Fibroblast of lung (primary cell): ENCODE data around the gene TTC22. TPM values are rescaled to one million over a fixed set of nuclear protein-coding genes. Genes with fewer than 3 reads are reported as not detected.

Source experiments
- DNase-seq, 2 donors: peaks; one replicate each; pipeline versions ENCODE4 v3.0.0 to v3.0.0-alpha.2; 2010; ENCODE audit warnings: low read depth in 2 of 2
- H2AFZ ChIP-seq: 2 replicates; pipeline ENCODE4 v1.5.1; 2012; ENCODE audit warnings: low read length, control low read depth, inconsistent platforms
- H3K27ac ChIP-seq: 2 replicates; pipeline ENCODE4 v1.5.1; 2011; ENCODE audit warnings: low read length, control low read depth; ENCODE audit not compliant: insufficient read depth
- H3K27me3 ChIP-seq: 2 replicates; pipeline ENCODE4 v1.5.1; 2011; ENCODE audit warnings: mild to moderate bottlenecking, low read length; ENCODE audit not compliant: control insufficient read depth, insufficient read depth
- H3K36me3 ChIP-seq: 2 replicates; pipeline ENCODE4 v1.5.1; 2011; ENCODE audit warnings: low read length; ENCODE audit not compliant: control insufficient read depth, insufficient read depth
- H3K4me1 ChIP-seq: 2 replicates; pipeline ENCODE4 v1.5.1; 2011; ENCODE audit warnings: low read length; ENCODE audit not compliant: control insufficient read depth, insufficient read depth; ENCODE audit errors: extremely low read depth
- H3K4me2 ChIP-seq: 2 replicates; pipeline ENCODE4 v1.5.1; 2011; ENCODE audit warnings: low read length, control low read depth; ENCODE audit not compliant: insufficient read depth; ENCODE audit errors: extremely low read depth
- H3K4me3 ChIP-seq, 4 experiments: fragments of 200-600 bp in 1 of 4; sonication (generic) in 1 of 4; replicated peaks in 1 of 4; 2 replicates each; pipeline ENCODE4 v1.5.1; 2011 to 2016; ENCODE audit warnings: low read length in 4 of 4, low read depth in 3 of 4, mild to moderate bottlenecking in 3 of 4, control low read depth in 2 of 4, inconsistent platforms in 1 of 4, mixed read lengths in 1 of 4; ENCODE audit not compliant: insufficient read depth in 1 of 4; ENCODE audit errors: control extremely low read depth in 1 of 4
- H3K79me2 ChIP-seq: 2 replicates; pipeline ENCODE4 v1.5.1; 2012; ENCODE audit warnings: mild to moderate bottlenecking, low read length, inconsistent platforms; ENCODE audit not compliant: control insufficient read depth, insufficient read depth
- H3K9ac ChIP-seq: 2 replicates; pipeline ENCODE4 v1.5.1; 2011; ENCODE audit warnings: mild to moderate bottlenecking, low read length, control low read depth; ENCODE audit not compliant: insufficient read depth
- H3K9me3 ChIP-seq: 2 replicates; pipeline ENCODE4 v1.5.1; 2012; ENCODE audit warnings: low read depth, low read length; ENCODE audit not compliant: control insufficient read depth, insufficient read depth
- H4K20me1 ChIP-seq: 2 replicates; pipeline ENCODE4 v1.5.1; 2011; ENCODE audit warnings: low read length; ENCODE audit not compliant: control insufficient read depth, insufficient read depth; ENCODE audit errors: extremely low read depth
- CTCF ChIP-seq, 2 donors: IDR thresholded peaks in 1 of 2; conservative IDR thresholded peaks in 1 of 2; 1 replicate in 1 of 2; 2 replicates in 1 of 2; pipeline ENCODE4 v1.5.1; 2011 to 2012; ENCODE audit warnings: low read length in 2 of 2, control low read depth in 1 of 2, inconsistent platforms in 1 of 2, low read depth in 1 of 2, mild to moderate bottlenecking in 1 of 2
- EZH2 ChIP-seq: IDR thresholded peaks from 2 replicates; pipeline ENCODE4 v1.5.1; 2012; ENCODE audit warnings: low read length, control low read depth, mild to moderate bottlenecking; ENCODE audit errors: missing control alignments
- polyA plus RNA-seq, 2 donors: library from polyadenylated mRNA; depleted of rRNA in 1 of 2; stranded (reverse) in 1 of 2; unstranded in 1 of 2; fragments of >200 nt; gene quantifications; 2 replicates each; pipeline ENCODE4 v1.2.1, GENCODE V29; 2011 to 2012; ENCODE audit warnings: missing spikeins in 1 of 2
- total RNA-seq: library from RNA; depleted of rRNA; stranded (reverse); fragments of >200 nt; gene quantifications from 2 replicates; pipeline ENCODE4 v1.2.1, GENCODE V29; 2014

The TTC22 gene
- total and polyA plus RNA-seq, 2 donors (not counting 1 experiment from before 2014, with no cell fraction given) = not detected

GRCh38 chr1:54782588-54782987, 18.5 kb downstream of the TTC22 start:
- Histone ChIP-seq H3K4me2 (no peak overlapping the region), H3K27me3 (peaks cover 21% of the 10 kb centered on the region), H3K9ac (no peak overlapping the region), H3K4me1 (no peaks in the 10 kb centered on the region), H3K9me3 (no peaks in the 10 kb centered on the region), H2AFZ (no peak overlapping the region), H3K27ac (no peak overlapping the region), H3K4me3 (no peak overlapping the region), H4K20me1 (peaks cover 2% of the 10 kb centered on the region), H3K79me2 (no peaks in the 10 kb centered on the region), H3K36me3 (no peaks in the 10 kb centered on the region)
- DNase-seq = no peak
- TF ChIP-seq EZH2 (no peak), CTCF (conservative IDR thresholded peaks at IDR 0.05 in 1 of 2, IDR thresholded peaks at IDR 0.05 in 1 of 2; ENCODE audit: low read depth in 1 of 2, low read length in 2 of 2) (no peak)

- no peak overlapping the region for H3K4me3 ChIP-seq
- H3K36me3 ChIP-seq = no peaks in the 10 kb centered on the region
- H3K4me1 ChIP-seq = no peaks in the 10 kb centered on the region
- DNase-seq = no peak
- H3K27me3 ChIP-seq = peaks cover 21% of the 10 kb centered on the region
- no peak overlapping the region for H3K4me2 ChIP-seq
- H2AFZ ChIP-seq = no peak overlapping the region
- H3K9me3 ChIP-seq = no peaks in the 10 kb centered on the region
- no peaks in the 10 kb centered on the region for H3K79me2 ChIP-seq
- no peak overlapping the region for H3K9ac ChIP-seq
- TF ChIP-seq CTCF (conservative IDR thresholded peaks at IDR 0.05 in 1 of 2, IDR thresholded peaks at IDR 0.05 in 1 of 2; ENCODE audit: low read depth in 1 of 2, low read length in 2 of 2) (no peak), EZH2 (no peak)
- no peaks in the 10 kb centered on the region for H4K20me1 ChIP-seq
- H3K27ac ChIP-seq = no peak overlapping the region
These were observed 19.0 kb downstream of the TTC22 start for GRCh38 chr1:54782156-54782555.

GRCh38 chr1:54781023-54781723, 19.9 kb downstream of the TTC22 start:
- peak; percentile 3 for TF ChIP-seq EZH2
- no peak for TF ChIP-seq CTCF (conservative IDR thresholded peaks at IDR 0.05 in 1 of 2, IDR thresholded peaks at IDR 0.05 in 1 of 2; ENCODE audit: low read depth in 1 of 2, low read length in 2 of 2)
- H3K4me2 ChIP-seq = no peak overlapping the region
- H3K27ac ChIP-seq = no peak overlapping the region
- no peak overlapping the region for H3K9ac ChIP-seq
- peaks cover 21% of the 10 kb centered on the region for H3K27me3 ChIP-seq
- no peaks in the 10 kb centered on the region for H3K36me3 ChIP-seq
- DNase-seq = peak in 1 of 2 donors; percentile 14
- no peaks in the 10 kb centered on the region for H4K20me1 ChIP-seq
- H3K4me1 ChIP-seq = no peaks in the 10 kb centered on the region
- no peak overlapping the region for H3K4me3 ChIP-seq
- no peaks in the 10 kb centered on the region for H3K9me3 ChIP-seq
- no peak overlapping the region for H2AFZ ChIP-seq
- no peaks in the 10 kb centered on the region for H3K79me2 ChIP-seq
